ENCODE measurements around the gene CDHR5.

DNA sequence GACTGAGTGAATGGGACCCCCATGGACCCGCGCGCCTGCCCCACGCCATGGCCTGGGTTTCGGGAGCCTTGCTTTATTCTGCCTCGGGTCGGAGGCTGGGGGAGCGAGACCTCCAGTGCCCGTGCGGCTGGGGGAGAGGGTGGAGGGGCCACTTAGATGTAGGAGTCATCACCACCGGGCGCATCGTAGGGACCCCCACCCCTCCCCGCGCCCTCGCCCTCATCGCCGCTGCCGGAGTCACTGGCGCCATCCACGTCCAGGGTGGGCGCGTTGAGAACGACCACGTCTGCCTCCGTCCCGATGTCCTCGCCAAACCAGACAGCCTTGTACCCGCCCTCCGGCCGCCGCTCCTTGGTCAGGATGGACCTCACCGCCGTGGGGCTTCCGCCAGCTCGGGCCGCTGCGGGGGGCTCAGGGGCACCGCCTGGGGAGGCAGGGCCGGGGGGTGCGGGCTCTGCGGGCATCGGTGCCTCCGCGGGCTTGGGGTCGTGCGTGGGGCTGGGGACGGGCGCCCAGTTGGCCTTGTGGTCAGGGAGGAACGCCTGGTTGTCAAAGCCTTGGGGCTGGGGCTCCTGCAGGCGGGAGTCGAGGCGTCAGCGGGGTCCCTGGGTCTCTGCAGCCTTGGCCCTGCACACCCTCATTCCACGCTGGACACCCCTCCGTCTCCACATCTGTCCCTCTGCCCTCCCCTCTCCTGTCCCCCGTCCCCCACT is 7.4 kb downstream of the CDHR5 start:
- TF ChIP-seq ZNF274 (IDR thresholded peaks at IDR 0.05; ENCODE audit: low read depth, low read length) (no peak), YY1 (IDR thresholded peaks at IDR 0.05; ENCODE audit: insufficient read depth, insufficient read length) (no peak), SUZ12 (IDR thresholded peaks at IDR 0.05; ENCODE audit: extremely low read depth, insufficient read depth, insufficient read length) (no peak)
